Measurements from ENCODE around the gene SPEF2. TPM values are rescaled to one million over a fixed set of nuclear protein-coding genes. Genes with fewer than 3 reads are reported as not detected.

The SPEF2 gene
- total and polyA plus RNA-seq, 9 of the 15 experiments (the other 6 are each of a cell fraction or from before 2014, with no cell fraction given): 0.11 to 0.62 (median 0.20) TPM; not detected in 2

- TF ChIP-seq ZMIZ1 (IDR thresholded peaks at IDR 0.05; ENCODE audit: low read depth in 2 of 2, low read length in 2 of 2) (no peak), MTA2 (IDR thresholded peaks at IDR 0.05; ENCODE audit: low read depth) (no peak), MBD1 (CRISPR knock-in tag; IDR thresholded peaks at IDR 0.05) (no peak), CAMTA2 (CRISPR knock-in tag; conservative IDR thresholded peaks at IDR 0.05) (no peak)
Measured at GRCh38 chr5:35794684-35795375, 177.2 kb downstream of the SPEF2 start (continued).

GRCh38 chr5:35799181-35799580 is 181.5 kb downstream of the SPEF2 start:
- ChIA-PET CTCF (ENCODE audit: low intra/inter-chr PET ratio) (no interaction called here), POLR2A (no interaction called here)
- FAIRE-seq (no peak), DNase-seq (ENCODE audit: extremely low read depth in 1 of 4, low spot score in 3 of 4) (no peak), ATAC-seq (no peak)
- H3K9ac ChIP-seq (ENCODE audit: insufficient read depth in 1 of 2, low read depth in 2 of 2, low read length in 2 of 2): no peak overlapping the region
- H4K20me1 ChIP-seq (replicated peaks; ENCODE audit: control insufficient read depth, insufficient read depth, low read length): no peaks in the 10 kb centered on the region
- no peaks in the 10 kb centered on the region for H3K79me2 ChIP-seq (ENCODE audit: control insufficient read depth, insufficient read depth, low read length)
- H2AFZ ChIP-seq (ENCODE audit: low read depth, low read length): no peak overlapping the region
- BruUV-seq (replicated peaks): no TSS peak
- no peak overlapping the region for H3K27ac ChIP-seq (ENCODE audit: extremely low read depth, low read depth, low read length)
- H3K9me1 ChIP-seq (ENCODE audit: control insufficient read depth, insufficient read depth, low read length): no peaks in the 10 kb centered on the region
- H3K36me3 ChIP-seq (ENCODE audit: control insufficient read depth, insufficient read depth, low read length): no peaks in the 10 kb centered on the region
- H3K4me3 ChIP-seq: no peak overlapping the region
- intact Hi-C loops (cut with micrococcal nuclease): no loop called here
- H3K4me1 ChIP-seq (replicated peaks in 1 of 2; ENCODE audit: control insufficient read depth in 2 of 2, insufficient read depth in 2 of 2, low read length in 2 of 2): no peaks in the 10 kb centered on the region
- no peaks in the 10 kb centered on the region for H3K9me3 ChIP-seq (replicated peaks; ENCODE audit: control insufficient read depth, insufficient read depth, low read depth, low read length)
- H3K27me3 ChIP-seq (ENCODE audit: control insufficient read depth in 2 of 2, insufficient read depth in 2 of 2, low read length in 2 of 2): 0 out of 5 replicates have a peak, but pooled peaks cover 0 to 2% of the 10 kb centered on the region in 2 experiments
- in situ Hi-C loops (cut with MboI): no loop called here
- no peak overlapping the region for H3K4me2 ChIP-seq (ENCODE audit: insufficient read depth, low read length)
